Mesendoderm (in vitro differentiated cells): ENCODE results near the gene RHD.

Experiments
- DNase-seq: peaks from one replicate; pipeline ENCODE4 v3.0.0; 2013
- H2AK5ac ChIP-seq: 2 replicates; pipeline ENCODE4 v1.6.1; 2013; ENCODE audit warnings: low read length, inconsistent platforms
- H2BK120ac ChIP-seq: 2 replicates; pipeline ENCODE4 v1.6.1; 2013; ENCODE audit warnings: low read depth, mild to moderate bottlenecking, low read length, moderate library complexity, mixed read lengths
- H2BK15ac ChIP-seq: replicated peaks from 2 replicates; pipeline ENCODE4 v1.6.1; 2013; ENCODE audit warnings: low read depth, mild to moderate bottlenecking, moderate library complexity
- H2BK5ac ChIP-seq: 2 replicates; pipeline ENCODE4 v1.6.1; 2013; ENCODE audit warnings: low read length, inconsistent platforms
- H3K18ac ChIP-seq: 2 replicates; pipeline ENCODE4 v1.6.1; 2013; ENCODE audit warnings: mild to moderate bottlenecking, low read length, mixed read lengths
- H3K23ac ChIP-seq: one replicate; pipeline ENCODE4 v1.6.1; 2013; ENCODE audit warnings: low read length
- H3K27ac ChIP-seq: 2 replicates; pipeline ENCODE4 v1.5.1; 2013; ENCODE audit warnings: low read depth, mild to moderate bottlenecking, inconsistent platforms, low read length, moderate library complexity
- H3K27me3 ChIP-seq: 2 replicates; pipeline ENCODE4 v1.6.1; 2013; ENCODE audit warnings: low read length, control low read depth, mild to moderate bottlenecking, inconsistent platforms; ENCODE audit not compliant: insufficient read depth, poor library complexity
- H3K36me3 ChIP-seq: 2 replicates; pipeline ENCODE4 v1.6.1; 2013; ENCODE audit warnings: low read length, inconsistent platforms; ENCODE audit not compliant: control insufficient read depth, insufficient read depth
- H3K4ac ChIP-seq: one replicate; pipeline ENCODE4 v1.6.1; 2013; ENCODE audit warnings: low read depth, mild to moderate bottlenecking, low read length, moderate library complexity
- H3K4me1 ChIP-seq: 2 replicates; pipeline ENCODE4 v1.6.1; 2013; ENCODE audit warnings: low read depth, low read length, inconsistent platforms; ENCODE audit not compliant: control insufficient read depth
- H3K4me2 ChIP-seq: 2 replicates; pipeline ENCODE4 v1.6.1; 2013; ENCODE audit warnings: low read length
- H3K4me3 ChIP-seq: 2 replicates; pipeline ENCODE4 v1.5.1; 2013; ENCODE audit warnings: mild to moderate bottlenecking, low read length
- H3K56ac ChIP-seq: one replicate; pipeline ENCODE4 v1.6.1; 2013; ENCODE audit warnings: low read length
- H3K79me1 ChIP-seq: 2 replicates; pipeline ENCODE4 v1.6.1; 2013; ENCODE audit warnings: low read length, inconsistent platforms
- H3K79me2 ChIP-seq: 2 replicates; pipeline ENCODE4 v1.6.1; 2013; ENCODE audit warnings: mild to moderate bottlenecking, low read length; ENCODE audit not compliant: control insufficient read depth, insufficient read depth
- H3K9ac ChIP-seq: 2 replicates; pipeline ENCODE4 v1.6.1; 2013; ENCODE audit warnings: low read length, inconsistent platforms
- H4K5ac ChIP-seq: one replicate; pipeline ENCODE4 v1.6.1; 2013; ENCODE audit warnings: low read length
- H4K8ac ChIP-seq: one replicate; pipeline ENCODE4 v1.6.1; 2013; ENCODE audit warnings: low read depth, mild to moderate bottlenecking, control low read depth, low read length, moderate library complexity
- WGBS: extraction: QIAGEN DNeasy Blood & Tissue Kit; methylation state at CpG from one replicate; pipeline ENCODE4 v1.1.7; 2013; ENCODE audit warnings: low lambda C conversion rate, missing lambda C conversion rate; ENCODE audit not compliant: insufficient coverage; ENCODE audit errors: extremely low coverage; 5-methylcytosine and 5-hydroxymethylcytosine counted together

The RHD gene

GRCh38 chr1:25342846-25343245 is 70.5 kb downstream of the RHD start:
- no peak overlapping the region for H3K23ac ChIP-seq
- no peak overlapping the region for H2BK5ac ChIP-seq
- H3K36me3 ChIP-seq, result no peaks in the 10 kb centered on the region

GRCh38 chr1:25343872-25344271 is 71.6 kb downstream of the RHD start:
- H3K36me3 ChIP-seq, result no peaks in the 10 kb centered on the region
- no peak overlapping the region for H2BK120ac ChIP-seq
- H2BK5ac ChIP-seq, result no peak overlapping the region
- H3K27me3 ChIP-seq, result no peaks in the 10 kb centered on the region
- H3K4me1 ChIP-seq, result no peaks in the 10 kb centered on the region
- H4K8ac ChIP-seq, result no peak overlapping the region
- H3K18ac ChIP-seq, result no peak overlapping the region
- no peak overlapping the region for H3K56ac ChIP-seq
- no peak overlapping the region for H2AK5ac ChIP-seq
- no peak overlapping the region for H3K4me2 ChIP-seq
- no peak for DNase-seq
- no peak overlapping the region for H3K4me3 ChIP-seq
- no peaks in the 10 kb centered on the region for H3K79me1 ChIP-seq
- no peak overlapping the region for H4K5ac ChIP-seq
- no peak overlapping the region for H3K9ac ChIP-seq
- H2BK15ac ChIP-seq, result no peak overlapping the region
- H3K4ac ChIP-seq, result no peak overlapping the region
- H3K27ac ChIP-seq, result no peak overlapping the region
- no peak overlapping the region for H3K23ac ChIP-seq
- no CpG with 5 or more reads among the region's 4 CpGs for WGBS
- H3K79me2 ChIP-seq, result peaks cover 14% of the 10 kb centered on the region

More at GRCh38 chr1:25342846-25343245, 70.5 kb downstream of the RHD start:
- Histone ChIP-seq H2BK15ac (no peak overlapping the region), H3K4me3 (no peak overlapping the region), H3K4ac (no peak overlapping the region), H3K27ac (no peak overlapping the region), H3K79me1 (no peaks in the 10 kb centered on the region), H3K18ac (no peak overlapping the region), H3K4me1 (no peaks in the 10 kb centered on the region), H3K9ac (no peak overlapping the region), H4K5ac (no peak overlapping the region), H2AK5ac (no peak overlapping the region), H3K27me3 (no peaks in the 10 kb centered on the region), H3K56ac (no peak overlapping the region), H2BK120ac (no peak overlapping the region), H3K4me2 (no peak overlapping the region), H4K8ac (no peak overlapping the region), H3K79me2 (peaks cover 14% of the 10 kb centered on the region)
- no CpG with 5 or more reads among the region's 1 CpG for WGBS
- DNase-seq, result no peak

DNA sequence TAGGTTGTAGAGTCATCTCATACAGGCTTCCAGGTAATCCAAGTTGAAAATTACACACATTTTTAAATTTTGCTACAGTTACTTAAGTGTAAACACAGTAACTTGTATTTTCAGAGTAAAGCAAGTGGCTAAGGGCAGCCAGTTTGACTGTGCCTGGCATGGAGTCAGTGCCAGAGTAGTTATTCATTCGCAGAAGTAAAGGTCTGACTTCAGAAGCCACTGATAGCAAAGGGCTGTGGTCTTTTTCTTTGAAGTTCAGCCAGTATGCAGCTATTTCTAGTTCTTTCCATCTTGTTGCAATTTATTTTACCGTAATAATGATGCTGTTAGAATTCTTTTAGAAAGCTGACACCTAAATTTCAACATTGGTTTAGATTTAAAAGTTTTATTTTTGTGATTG is 75.2 kb downstream of the RHD start:
- Histone ChIP-seq H2BK15ac (no peak overlapping the region), H3K27ac (no peak overlapping the region), H3K4me2 (no peak overlapping the region), H3K4ac (no peak overlapping the region), H3K27me3 (no peaks in the 10 kb centered on the region), H2AK5ac (no peak overlapping the region), H3K79me2 (no peaks in the 10 kb centered on the region), H3K56ac (no peak overlapping the region), H2BK5ac (no peak overlapping the region), H3K79me1 (no peaks in the 10 kb centered on the region), H4K5ac (no peak overlapping the region), H2BK120ac (no peak overlapping the region), H3K23ac (no peak overlapping the region), H3K36me3 (no peaks in the 10 kb centered on the region), H3K18ac (no peak overlapping the region), H3K9ac (no peak overlapping the region), H3K4me3 (no peak overlapping the region), H4K8ac (no peak overlapping the region), H3K4me1 (no peaks in the 10 kb centered on the region)
- DNase-seq, result no peak
- WGBS, result no CpG with 5 or more reads among the region's 2 CpGs

DNA sequence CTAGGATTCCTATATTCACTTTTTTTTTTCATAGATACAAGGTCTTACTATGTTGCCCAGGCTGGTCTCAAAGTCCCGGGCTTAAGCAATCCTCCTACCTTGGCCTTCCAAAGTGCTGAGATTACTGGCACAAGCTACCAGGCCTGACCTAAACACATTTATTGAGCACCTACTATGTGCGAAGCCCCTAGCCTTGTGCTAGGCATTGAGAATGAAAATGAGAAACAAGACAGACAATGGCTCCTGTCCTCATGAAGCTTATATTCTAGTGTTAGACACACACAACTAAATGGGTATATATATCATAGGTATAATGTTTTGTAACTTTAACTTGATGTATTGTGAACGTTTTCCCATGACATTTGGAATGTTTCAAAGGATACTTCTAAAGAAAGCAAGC is 77.3 kb downstream of the RHD start:
- Histone ChIP-seq H3K36me3 (no peaks in the 10 kb centered on the region), H2BK5ac (no peak overlapping the region), H3K27me3 (no peaks in the 10 kb centered on the region), H3K4me3 (no peak overlapping the region), H3K18ac (no peak overlapping the region), H3K4me2 (no peak overlapping the region), H3K9ac (no peak overlapping the region), H3K27ac (no peak overlapping the region), H3K56ac (no peak overlapping the region), H3K79me2 (no peaks in the 10 kb centered on the region), H3K4me1 (no peaks in the 10 kb centered on the region), H4K8ac (no peak overlapping the region), H3K4ac (no peak overlapping the region), H2AK5ac (no peak overlapping the region), H3K23ac (no peak overlapping the region), H3K79me1 (no peaks in the 10 kb centered on the region), H4K5ac (no peak overlapping the region), H2BK15ac (no peak overlapping the region), H2BK120ac (no peak overlapping the region)
- no peak for DNase-seq
- WGBS, result no CpG with 5 or more reads among the region's 3 CpGs

DNA sequence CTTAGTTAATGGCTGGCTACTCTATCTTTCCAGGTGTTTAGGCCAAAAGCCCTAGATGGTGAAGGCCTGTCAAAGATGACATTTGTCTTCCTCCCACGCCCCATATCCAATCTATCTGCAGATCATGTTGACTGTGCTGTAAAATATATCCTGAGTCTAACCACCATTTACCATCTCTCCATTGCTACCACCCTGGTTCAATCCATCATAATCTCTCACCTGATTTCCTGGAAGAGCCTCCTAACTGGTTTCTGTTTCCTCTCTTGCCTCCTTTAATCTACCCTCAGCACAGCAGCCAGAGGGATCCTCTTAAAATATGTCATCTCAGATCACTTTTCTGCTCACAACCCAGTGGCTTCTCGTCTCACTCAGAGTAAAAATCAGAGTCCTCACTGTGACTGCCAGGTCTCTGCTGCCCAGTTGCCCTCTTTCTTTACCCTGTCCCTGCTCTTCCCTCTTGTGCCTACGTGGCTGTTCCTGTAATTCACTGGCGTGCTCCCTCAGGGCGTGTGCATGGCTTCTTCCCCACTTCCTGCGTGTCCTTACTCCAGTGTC is 83.6 kb downstream of the RHD start:
- no peak for DNase-seq
- Histone ChIP-seq H4K8ac (no peak overlapping the region), H2BK120ac (no peak overlapping the region), H3K36me3 (peaks cover 3% of the 10 kb centered on the region), H2BK5ac (no peak overlapping the region), H3K79me1 (no peaks in the 10 kb centered on the region), H3K79me2 (no peaks in the 10 kb centered on the region), H3K18ac (no peak overlapping the region), H3K4me3 (no peak overlapping the region), H3K27ac (no peak overlapping the region), H3K23ac (no peak overlapping the region), H3K27me3 (no peaks in the 10 kb centered on the region), H2BK15ac (no peak overlapping the region), H3K4me1 (no peaks in the 10 kb centered on the region), H3K4ac (no peak overlapping the region), H3K4me2 (no peak overlapping the region), H3K56ac (no peak overlapping the region), H3K9ac (no peak overlapping the region), H2AK5ac (no peak overlapping the region), H4K5ac (no peak overlapping the region)
- no CpG with 5 or more reads among the region's 6 CpGs for WGBS

GRCh38 chr1:25356441-25356840 is 84.1 kb downstream of the RHD start:
- no peak overlapping the region for H2BK15ac ChIP-seq
- H4K5ac ChIP-seq, result no peak overlapping the region

More at GRCh38 chr1:25356441-25356840, 84.1 kb downstream of the RHD start:
- H3K4me1 ChIP-seq, result no peaks in the 10 kb centered on the region
- no peak overlapping the region for H2AK5ac ChIP-seq
- H4K8ac ChIP-seq, result no peak overlapping the region
- no peaks in the 10 kb centered on the region for H3K27me3 ChIP-seq
- H3K56ac ChIP-seq, result no peak overlapping the region
- no peak overlapping the region for H3K27ac ChIP-seq
- no peak overlapping the region for H3K18ac ChIP-seq
- no peaks in the 10 kb centered on the region for H3K79me1 ChIP-seq
- H2BK5ac ChIP-seq, result no peak overlapping the region
- H3K23ac ChIP-seq, result no peak overlapping the region
- H3K4me3 ChIP-seq, result no peak overlapping the region
- no peak for DNase-seq
- H3K36me3 ChIP-seq, result peaks cover 3% of the 10 kb centered on the region
- H3K9ac ChIP-seq, result no peak overlapping the region
- no peak overlapping the region for H2BK120ac ChIP-seq
- no peaks in the 10 kb centered on the region for H3K79me2 ChIP-seq
- H3K4ac ChIP-seq, result no peak overlapping the region
- H3K4me2 ChIP-seq, result no peak overlapping the region
